Stimulated activated CD4-positive, alpha-beta T cell treated with anti-CD3 and anti-CD28 coated beads, Interleukin-12 subunit alpha, Interleukin-12 subunit beta, amount 100 ng/mL, for 4 hours (primary cell): ENCODE results near the gene VIPR2.

Experiments used
- DNase-seq: peaks from one replicate; pipeline ENCODE4 v3.0.0-alpha.2; 2020

Gene VIPR2

GRCh38 chr7:159035571-159036073 is 109.0 kb downstream of the VIPR2 start:
- no peak for DNase-seq

- no peak for DNase-seq
Observed at GRCh38 chr7:159034988-159035387, 109.7 kb downstream of the VIPR2 start.

GRCh38 chr7:159034394-159034793 is 110.3 kb downstream of the VIPR2 start:
- DNase-seq, result no peak

GRCh38 chr7:159033956-159034355 is 110.7 kb downstream of the VIPR2 start:
- no peak for DNase-seq

- no peak for DNase-seq
Observed at GRCh38 chr7:159033473-159033825, 111.2 kb downstream of the VIPR2 start.

- DNase-seq, result no peak
Observed at GRCh38 chr7:159032753-159033472, 111.8 kb downstream of the VIPR2 start.

GRCh38 chr7:159032322-159032721 is 112.3 kb downstream of the VIPR2 start:
- no peak for DNase-seq

- DNase-seq, result no peak
Observed at GRCh38 chr7:159031750-159032149, 112.9 kb downstream of the VIPR2 start.

- DNase-seq, result no peak
Observed at GRCh38 chr7:159031135-159031701, 113.4 kb downstream of the VIPR2 start.

- DNase-seq, result no peak
Observed at GRCh38 chr7:159030490-159031134, 114.1 kb downstream of the VIPR2 start.

- DNase-seq, result no peak
Observed at GRCh38 chr7:159028508-159029401, 115.9 kb downstream of the VIPR2 start.

GRCh38 chr7:159027789-159028507 is 116.7 kb downstream of the VIPR2 start:
- DNase-seq, result no peak

GRCh38 chr7:159027056-159027788 is 117.4 kb downstream of the VIPR2 start:
- DNase-seq, result no peak

- no peak for DNase-seq
Observed at GRCh38 chr7:159026271-159027055, 118.2 kb downstream of the VIPR2 start.

- DNase-seq, result no peak
Observed at GRCh38 chr7:159025161-159025779, 119.4 kb downstream of the VIPR2 start.

- DNase-seq, result no peak
Observed at GRCh38 chr7:159024280-159024951, 120.3 kb downstream of the VIPR2 start.

GRCh38 chr7:159023746-159024145 is 120.9 kb downstream of the VIPR2 start:
- DNase-seq, result no peak

- DNase-seq, result no peak
Observed at GRCh38 chr7:159023206-159023605, 121.5 kb downstream of the VIPR2 start.

- DNase-seq, result no peak
Observed at GRCh38 chr7:159022238-159022993, 122.3 kb downstream of the VIPR2 start.
